ENCODE results near the gene SLC16A8.

DNA sequence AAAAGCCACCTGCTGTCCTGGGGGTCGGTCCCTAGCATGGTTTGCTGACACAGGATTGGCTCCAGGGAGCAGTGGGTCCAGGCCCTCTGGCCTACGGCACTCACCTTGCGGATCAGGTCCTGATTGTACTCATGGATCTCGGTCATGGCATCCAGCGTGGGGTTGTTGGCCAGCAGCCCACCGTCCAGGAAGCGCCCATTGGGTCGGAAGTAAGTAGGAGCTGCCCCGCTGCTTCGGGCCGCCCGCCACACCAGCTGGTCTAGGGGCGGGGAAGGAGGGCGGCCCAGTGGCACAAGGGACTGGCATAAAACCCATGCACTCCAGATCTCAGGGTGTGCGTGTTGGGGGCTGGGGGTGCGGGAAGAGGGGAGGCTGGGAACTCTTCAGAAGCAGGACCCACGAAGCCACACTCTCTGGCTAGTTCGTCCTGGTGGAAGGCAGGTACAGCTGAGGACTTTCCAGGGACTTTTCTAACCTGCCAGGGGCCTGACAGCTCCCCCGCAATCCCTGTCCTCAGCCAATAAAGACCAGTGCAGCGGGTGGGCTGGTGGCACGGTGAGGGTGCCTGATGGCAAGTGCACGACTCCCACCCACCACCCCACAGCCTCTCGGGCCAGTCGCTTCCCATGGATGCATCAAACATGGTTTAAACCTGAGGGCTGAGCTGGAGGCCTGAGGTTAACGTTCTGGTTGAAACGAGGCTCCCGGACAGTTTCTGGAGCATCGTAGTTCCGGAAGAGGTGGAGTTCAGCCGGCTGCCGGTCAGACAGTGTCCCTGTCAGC lies 31.6 kb upstream of the SLC16A8 start:
- TF ChIP-seq, protein P1, sequence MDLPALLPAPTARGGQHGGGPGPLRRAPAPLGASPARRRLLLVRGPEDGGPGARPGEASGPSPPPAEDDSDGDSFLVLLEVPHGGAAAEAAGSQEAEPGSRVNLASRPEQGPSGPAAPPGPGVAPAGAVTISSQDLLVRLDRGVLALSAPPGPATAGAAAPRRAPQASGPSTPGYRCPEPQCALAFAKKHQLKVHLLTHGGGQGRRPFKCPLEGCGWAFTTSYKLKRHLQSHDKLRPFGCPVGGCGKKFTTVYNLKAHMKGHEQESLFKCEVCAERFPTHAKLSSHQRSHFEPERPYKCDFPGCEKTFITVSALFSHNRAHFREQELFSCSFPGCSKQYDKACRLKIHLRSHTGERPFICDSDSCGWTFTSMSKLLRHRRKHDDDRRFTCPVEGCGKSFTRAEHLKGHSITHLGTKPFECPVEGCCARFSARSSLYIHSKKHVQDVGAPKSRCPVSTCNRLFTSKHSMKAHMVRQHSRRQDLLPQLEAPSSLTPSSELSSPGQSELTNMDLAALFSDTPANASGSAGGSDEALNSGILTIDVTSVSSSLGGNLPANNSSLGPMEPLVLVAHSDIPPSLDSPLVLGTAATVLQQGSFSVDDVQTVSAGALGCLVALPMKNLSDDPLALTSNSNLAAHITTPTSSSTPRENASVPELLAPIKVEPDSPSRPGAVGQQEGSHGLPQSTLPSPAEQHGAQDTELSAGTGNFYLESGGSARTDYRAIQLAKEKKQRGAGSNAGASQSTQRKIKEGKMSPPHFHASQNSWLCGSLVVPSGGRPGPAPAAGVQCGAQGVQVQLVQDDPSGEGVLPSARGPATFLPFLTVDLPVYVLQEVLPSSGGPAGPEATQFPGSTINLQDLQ (CRISPR knock-in tag; IDR thresholded peaks at IDR 0.05), result no peak
- TF ChIP-seq ZNF782 (CRISPR knock-in tag; IDR thresholded peaks at IDR 0.05; ENCODE audit: borderline replicate concordance), result no peak
- no peak for TF ChIP-seq CAMTA2 (CRISPR knock-in tag; IDR thresholded peaks at IDR 0.05; ENCODE audit: borderline replicate concordance)
- no peak for TF ChIP-seq NFIC (IDR thresholded peaks at IDR 0.05; ENCODE audit: low read length)
- TF ChIP-seq AGO1 (IDR thresholded peaks at IDR 0.05; ENCODE audit: low read depth, low read length, poor library complexity, severe bottlenecking), result no peak
- TF ChIP-seq PAX8 (CRISPR knock-in tag; IDR thresholded peaks at IDR 0.05; ENCODE audit: borderline replicate concordance), result no peak
